H1 (cell line): ENCODE data around the gene PRSS16. TPM values are rescaled to one million over a fixed set of nuclear protein-coding genes. Genes with fewer than 3 reads are reported as not detected.

Experiments used
- CTCF ChIA-PET: fragments of 300-600 bp; sonication (Branson Sonifier 250); formaldehyde crosslinking; loops from one replicate; lab custom pipeline; 2021; ENCODE audit not compliant: partially characterized antibody; lab: Charles Lee
- POLR2A ChIA-PET: fragments of 300-600 bp; sonication (Branson Sonifier 250); formaldehyde crosslinking; loops from one replicate; lab custom pipeline; 2021; ENCODE audit warnings: inconsistent platforms; ENCODE audit not compliant: partially characterized antibody; lab: Charles Lee
- DNase-seq, 2 experiments: peaks; one replicate each; pipeline versions ENCODE4 v3.0.0 to v3.0.0-alpha.2; 2010 to 2022; ENCODE audit warnings: low spot score in 2 of 2, low read depth in 1 of 2, mixed read lengths in 1 of 2
- FAIRE-seq: peaks from 2 replicates; lab custom pipeline; 2011; peaks lifted over from hg19 to GRCh38; lab: Jason Lieb, UNC
- H2AFZ ChIP-seq: 2 replicates; pipeline ENCODE4 v1.8.1; 2012; ENCODE audit warnings: low read length, inconsistent platforms
- H2AK5ac ChIP-seq: 2 replicates; pipeline ENCODE4 v1.6.1; 2013; ENCODE audit warnings: low read depth, low read length
- H2BK120ac ChIP-seq: replicated peaks from 2 replicates; pipeline ENCODE3; 2013; ENCODE audit warnings: low read depth, low read length, inconsistent platforms
- H2BK12ac ChIP-seq: 2 replicates; pipeline ENCODE4 v1.6.1; 2013; ENCODE audit warnings: low read depth, low read length
- H2BK15ac ChIP-seq: 2 replicates; pipeline ENCODE4 v1.6.1; 2013; ENCODE audit warnings: low read length
- H2BK20ac ChIP-seq: 2 replicates; pipeline ENCODE4 v1.6.1; 2013; ENCODE audit warnings: low read length
- H2BK5ac ChIP-seq: 2 replicates; pipeline ENCODE4 v1.6.1; 2013; ENCODE audit warnings: low read depth, low read length
- H3K14ac ChIP-seq: 2 replicates; pipeline ENCODE4 v1.6.1; 2013; ENCODE audit warnings: inconsistent platforms; ENCODE audit not compliant: insufficient read length
- H3K18ac ChIP-seq: 2 replicates; pipeline ENCODE4 v1.6.1; 2013; ENCODE audit warnings: low read length; ENCODE audit errors: extremely low read depth
- H3K23ac ChIP-seq: 2 replicates; pipeline ENCODE4 v1.6.1; 2013; ENCODE audit warnings: inconsistent platforms; ENCODE audit not compliant: insufficient read length
- H3K23me2 ChIP-seq: 2 replicates; pipeline ENCODE4 v1.6.1; 2013; ENCODE audit warnings: low read depth, low read length
- H3K27ac ChIP-seq: 2 replicates; pipeline ENCODE4 v1.6.1; 2011; ENCODE audit warnings: low read depth, low read length, inconsistent platforms
- H3K27me3 ChIP-seq, 4 experiments: replicated peaks in 1 of 4; 1 replicate in 1 of 4; 2 replicates in 3 of 4; pipeline versions ENCODE4 v1.6.1 to v1.8.1; 2011 to 2013; ENCODE audit warnings: low read length in 3 of 4, mild to moderate bottlenecking in 3 of 4, inconsistent platforms in 2 of 4, mixed read lengths in 2 of 4, moderate library complexity in 1 of 4; ENCODE audit not compliant: control insufficient read depth in 3 of 4, insufficient read depth in 3 of 4; ENCODE audit errors: extremely low read depth in 1 of 4
- H3K36me3 ChIP-seq, 4 experiments: 2 replicates each; pipeline versions ENCODE4 v1.6.1 to v1.8.1; 2011 to 2013; ENCODE audit warnings: mild to moderate bottlenecking in 4 of 4, low read length in 3 of 4, moderate library complexity in 2 of 4, control low read depth in 1 of 4, inconsistent platforms in 1 of 4; ENCODE audit not compliant: insufficient read depth in 4 of 4, control insufficient read depth in 2 of 4
- H3K4ac ChIP-seq: replicated peaks from 2 replicates; pipeline ENCODE3; 2013; ENCODE audit warnings: low read length, low read depth, mixed read lengths, inconsistent platforms; ENCODE audit not compliant: insufficient read length
- H3K4me1 ChIP-seq, 4 experiments: replicated peaks in 1 of 4; 1 replicate in 1 of 4; 2 replicates in 3 of 4; pipeline versions ENCODE4 v1.6.1 to v1.8.1; 2011 to 2013; ENCODE audit warnings: low read length in 3 of 4, inconsistent platforms in 2 of 4, mixed read lengths in 1 of 4; ENCODE audit not compliant: insufficient read depth in 4 of 4, control insufficient read depth in 3 of 4
- H3K4me2 ChIP-seq, 2 experiments: 2 replicates each; pipeline versions ENCODE4 v1.6.1 to v1.8.1; 2011 to 2013; ENCODE audit warnings: low read depth in 2 of 2, low read length in 2 of 2, control low read depth in 1 of 2, inconsistent platforms in 1 of 2, mild to moderate bottlenecking in 1 of 2; ENCODE audit not compliant: insufficient read depth in 1 of 2
- H3K4me3 ChIP-seq, 4 experiments: fragments of 200-600, 300-600 bp in 1 of 4; sonication (generic), shearing (Covaris generic), sonication (Bioruptor Twin) in 1 of 4; 2 replicates each; pipeline versions ENCODE4 v1.5.1 to v1.8.1; 2011 to 2016; ENCODE audit warnings: low read length in 4 of 4, low read depth in 3 of 4, control low read depth in 2 of 4, inconsistent platforms in 2 of 4, mild to moderate bottlenecking in 2 of 4, mixed read lengths in 1 of 4, moderate library complexity in 1 of 4; ENCODE audit not compliant: insufficient read depth in 2 of 4; ENCODE audit errors: extremely low read depth in 1 of 4
- H3K56ac ChIP-seq: replicated peaks from 2 replicates; pipeline ENCODE3; 2013; ENCODE audit warnings: low read depth, mild to moderate bottlenecking, mixed read lengths, low read length, inconsistent platforms; ENCODE audit not compliant: insufficient read length
- H3K79me1 ChIP-seq: 2 replicates; pipeline ENCODE4 v1.6.1; 2013; ENCODE audit warnings: low read depth, low read length, control low read depth
- H3K79me2 ChIP-seq, 2 experiments: 2 replicates each; pipeline versions ENCODE4 v1.6.1 to v1.8.1; 2012 to 2013; ENCODE audit warnings: low read length in 2 of 2, mild to moderate bottlenecking in 2 of 2, inconsistent platforms in 1 of 2; ENCODE audit not compliant: insufficient read depth in 2 of 2, control insufficient read depth in 1 of 2
- H3K9ac ChIP-seq, 4 experiments: replicated peaks in 1 of 4; 1 replicate in 1 of 4; 2 replicates in 3 of 4; pipeline versions ENCODE4 v1.6.1 to v1.8.1; 2011 to 2013; ENCODE audit warnings: low read depth in 3 of 4, low read length in 3 of 4, control low read depth in 2 of 4, mild to moderate bottlenecking in 2 of 4, moderate library complexity in 2 of 4, inconsistent platforms in 1 of 4; ENCODE audit errors: extremely low read depth in 1 of 4
- H3K9me3 ChIP-seq, 2 experiments: 2 replicates each; pipeline versions ENCODE4 v1.6.1 to v1.8.1; 2012 to 2013; ENCODE audit warnings: mild to moderate bottlenecking in 2 of 2, moderate library complexity in 2 of 2, control low read depth in 1 of 2, inconsistent platforms in 1 of 2, low read depth in 1 of 2, low read length in 1 of 2, mixed read lengths in 1 of 2; ENCODE audit not compliant: insufficient read depth in 2 of 2
- H4K20me1 ChIP-seq, 2 experiments: replicated peaks in 1 of 2; 2 replicates each; pipeline versions ENCODE3 to v1.8.1; 2011 to 2013; ENCODE audit warnings: inconsistent platforms in 2 of 2, low read length in 2 of 2, mild to moderate bottlenecking in 1 of 2; ENCODE audit not compliant: insufficient read depth in 2 of 2, control insufficient read depth in 1 of 2
- H4K5ac ChIP-seq: 2 replicates; pipeline ENCODE4 v1.6.1; 2013; ENCODE audit warnings: low read length, low read depth, mixed read lengths, inconsistent platforms; ENCODE audit not compliant: insufficient read length
- H4K8ac ChIP-seq: 2 replicates; pipeline ENCODE4 v1.8.0; 2013; ENCODE audit warnings: mild to moderate bottlenecking, moderate library complexity, low read length, inconsistent platforms; ENCODE audit not compliant: insufficient read depth; ENCODE audit errors: extremely low read depth
- H4K91ac ChIP-seq: replicated peaks from 2 replicates; pipeline ENCODE3; 2013; ENCODE audit warnings: low read length, mixed read lengths, inconsistent platforms; ENCODE audit not compliant: insufficient read length
- NANOG ChIP-seq: IDR thresholded peaks from 2 replicates; pipeline ENCODE4 v1.6.1; 2011; ENCODE audit warnings: low read length, low read depth, mild to moderate bottlenecking, inconsistent platforms; ENCODE audit not compliant: insufficient read depth, poor library complexity, severe bottlenecking
- WGBS, 2 experiments: shearing (Covaris generic) in 1 of 2; methylation state at CpG; one replicate each; pipeline versions ENCODE4 v1.1.6 to v1.1.7; 2013 to 2015; ENCODE audit warnings: low lambda C conversion rate in 2 of 2, mixed read lengths in 2 of 2, inconsistent platforms in 1 of 2, low coverage in 1 of 2, missing lambda C conversion rate in 1 of 2; ENCODE audit not compliant: insufficient replicate concordance in 2 of 2, insufficient coverage in 1 of 2, insufficient read length in 1 of 2; ENCODE audit errors: extremely low coverage in 1 of 2, missing lambda C conversion rate in 1 of 2; 5-methylcytosine and 5-hydroxymethylcytosine counted together
- polyA plus RNA-seq, 7 experiments: library from polyadenylated mRNA; depleted of rRNA in 3 of 7; stranded (reverse) in 5 of 7; unstranded in 2 of 7; fragments of >200 nt in 5 of 7; fragments of 200-250 nt in 2 of 7; gene quantifications; 1 replicate in 5 of 7; 2 replicates in 1 of 7; 4 replicates in 1 of 7; pipeline versions ENCODE4 v1.2.1 to v1.2.3, GENCODE V29; 2011 to 2013; ENCODE audit warnings: missing spikeins in 2 of 7, mixed read lengths in 2 of 7
- total RNA-seq: library from RNA; stranded (reverse); fragmentation: NEBNext Ultra II Directional; extraction: Animal tissue kit (Norgen Biotek cat#: 25700); gene quantifications from 2 replicates; pipeline ENCODE4 v1.2.1, GENCODE V29; 2021

The PRSS16 gene
- total and polyA plus RNA-seq, 2 of the 8 experiments (the other 6 are each of a cell fraction or from before 2014, with no cell fraction given), result 20.2 to 38.9 TPM

DNA sequence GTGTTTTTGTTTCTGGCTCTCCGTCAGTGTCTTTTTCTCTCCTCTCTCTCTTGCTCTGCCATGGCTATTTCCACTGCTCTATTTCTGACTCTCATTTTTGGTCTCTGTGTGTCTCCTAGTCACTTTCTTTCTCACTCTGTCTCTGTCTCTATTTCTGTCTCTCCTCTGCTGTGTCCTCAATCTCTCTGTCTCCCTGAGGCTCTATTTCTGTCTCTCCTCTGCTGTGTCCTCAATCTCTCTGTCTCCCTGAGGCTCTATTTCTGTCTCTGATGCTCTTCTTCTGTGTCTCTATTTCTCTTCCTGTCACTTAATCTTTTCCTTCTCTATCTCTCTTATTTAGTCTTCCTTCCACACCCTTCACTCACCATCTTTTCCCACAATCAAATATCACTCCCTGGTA is 8.4 kb downstream of the PRSS16 start:
- H3K27me3 ChIP-seq, result no peaks in the 10 kb centered on the region; a peak in 1 of 7 replicates

More for the DNA sequence above, 8.4 kb downstream of the PRSS16 start:
- Histone ChIP-seq H2AFZ (no peak overlapping the region), H2BK5ac (no peak overlapping the region), H3K4me1 (peaks cover 0 to 5% (median 3%) of the 10 kb centered on the region in 4 experiments; a peak in 2 of 7 replicates), H3K9ac (no peak overlapping the region), H3K36me3 (no peaks in the 10 kb centered on the region), H4K5ac (no peak overlapping the region), H4K91ac (no peak overlapping the region), H4K20me1 (no peaks in the 10 kb centered on the region), H3K4ac (no peak overlapping the region), H3K14ac (no peak overlapping the region), H2BK15ac (no peak overlapping the region), H3K4me3 (no peak overlapping the region), H2BK20ac (no peak overlapping the region), H3K4me2 (no peak overlapping the region), H3K9me3 (no peaks in the 10 kb centered on the region), H3K23me2 (peaks cover 6% of the 10 kb centered on the region), H3K79me2 (no peaks in the 10 kb centered on the region), H3K27ac (no peak overlapping the region), H3K56ac (no peak overlapping the region), H3K23ac (no peak overlapping the region), H2AK5ac (no peak overlapping the region), H2BK120ac (no peak overlapping the region), H4K8ac (no peak overlapping the region), H3K18ac (no peak overlapping the region), H3K79me1 (no peaks in the 10 kb centered on the region), H2BK12ac (no peak overlapping the region)
- TF ChIP-seq NANOG, result no peak
- FAIRE-seq, result no peak
- 82% methylated on average over 1 of the region's 1 CpG; no CpG with 5 or more reads in 1 of the 2 experiments for WGBS, 2 experiments
- no peak for DNase-seq
- CTCF ChIA-PET, result no interaction called here
- POLR2A ChIA-PET, result interaction anchor here (1.8 kb wide), 1 partner anchor 108 kb away, joined by 7 read pairs; a partner anchor contains a TSS
